Measurements from ENCODE around the gene PPARA.
A peak's percentile ranks its signal among the peaks of the same experiment; 100 is the strongest.

The PPARA gene

GRCh38 chr22:46219636-46220035 lies 69.3 kb downstream of the PPARA start:
- H3K4me3 ChIP-seq (ENCODE audit: low read length): peak overlapping the region; percentile 17; the same call in 1 of the 2 replicates
- peaks cover 25% of the 10 kb centered on the region for H3K4me1 ChIP-seq (ENCODE audit: low read length)
- H3K9me3 ChIP-seq (ENCODE audit: insufficient read depth, low read length): no peaks in the 10 kb centered on the region
- H3K4me2 ChIP-seq (ENCODE audit: low read length): peak overlapping the region; percentile 65
- no peak overlapping the region for H3K9ac ChIP-seq (ENCODE audit: low read length)
- H2AFZ ChIP-seq (ENCODE audit: low read depth, low read length): no peak overlapping the region
- TF ChIP-seq, protein P1, sequence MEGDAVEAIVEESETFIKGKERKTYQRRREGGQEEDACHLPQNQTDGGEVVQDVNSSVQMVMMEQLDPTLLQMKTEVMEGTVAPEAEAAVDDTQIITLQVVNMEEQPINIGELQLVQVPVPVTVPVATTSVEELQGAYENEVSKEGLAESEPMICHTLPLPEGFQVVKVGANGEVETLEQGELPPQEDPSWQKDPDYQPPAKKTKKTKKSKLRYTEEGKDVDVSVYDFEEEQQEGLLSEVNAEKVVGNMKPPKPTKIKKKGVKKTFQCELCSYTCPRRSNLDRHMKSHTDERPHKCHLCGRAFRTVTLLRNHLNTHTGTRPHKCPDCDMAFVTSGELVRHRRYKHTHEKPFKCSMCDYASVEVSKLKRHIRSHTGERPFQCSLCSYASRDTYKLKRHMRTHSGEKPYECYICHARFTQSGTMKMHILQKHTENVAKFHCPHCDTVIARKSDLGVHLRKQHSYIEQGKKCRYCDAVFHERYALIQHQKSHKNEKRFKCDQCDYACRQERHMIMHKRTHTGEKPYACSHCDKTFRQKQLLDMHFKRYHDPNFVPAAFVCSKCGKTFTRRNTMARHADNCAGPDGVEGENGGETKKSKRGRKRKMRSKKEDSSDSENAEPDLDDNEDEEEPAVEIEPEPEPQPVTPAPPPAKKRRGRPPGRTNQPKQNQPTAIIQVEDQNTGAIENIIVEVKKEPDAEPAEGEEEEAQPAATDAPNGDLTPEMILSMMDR (IDR thresholded peaks at IDR 0.05; ENCODE audit: low read depth, low read length): no peak
- no peak for TF ChIP-seq EZH2phosphoT487 (IDR thresholded peaks at IDR 0.05; ENCODE audit: low read depth)
- H4K20me1 ChIP-seq (ENCODE audit: insufficient read depth, low read length): no peaks in the 10 kb centered on the region
- no peaks in the 10 kb centered on the region for H3K27me3 ChIP-seq (ENCODE audit: low read depth, low read length)
- no peaks in the 10 kb centered on the region for H3K79me2 ChIP-seq (ENCODE audit: low read length)
- H3K27ac ChIP-seq (ENCODE audit: low read length): peak overlapping the region; percentile 83
- peaks cover 34% of the 10 kb centered on the region for H3K36me3 ChIP-seq (replicated peaks; ENCODE audit: low read depth, low read length)

DNA sequence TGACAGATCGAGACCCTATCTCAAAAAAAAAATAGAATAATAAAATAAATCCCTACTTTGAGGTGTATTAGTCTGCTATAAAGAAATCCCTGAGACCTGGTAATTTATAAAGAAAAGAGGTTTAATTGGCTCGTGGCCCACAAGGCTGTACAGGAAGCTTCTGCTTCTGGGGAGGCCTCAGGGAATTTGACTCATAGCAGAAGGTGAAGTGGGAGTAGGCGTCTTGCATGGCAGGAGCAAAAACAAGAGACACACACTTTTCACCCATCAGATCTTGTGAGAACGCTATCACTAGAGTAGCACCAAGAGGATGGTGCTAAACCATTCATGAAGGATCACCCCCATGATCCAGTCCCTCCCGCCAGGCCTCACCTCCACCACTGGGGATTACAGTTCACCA lies 70.6 kb downstream of the PPARA start:
- Histone ChIP-seq H3K9ac (ENCODE audit: low read length) (peak overlapping the region; percentile 37; the same call in 1 of the 2 replicates), H3K79me2 (ENCODE audit: low read length) (no peaks in the 10 kb centered on the region), H3K4me1 (ENCODE audit: low read length) (peaks cover 25% of the 10 kb centered on the region), H3K4me3 (ENCODE audit: low read length) (peak overlapping the region; percentile 38), H3K4me2 (ENCODE audit: low read length) (peak overlapping the region; percentile 65), H3K9me3 (ENCODE audit: insufficient read depth, low read length) (no peaks in the 10 kb centered on the region), H3K36me3 (replicated peaks; ENCODE audit: low read depth, low read length) (peaks cover 39% of the 10 kb centered on the region), H3K27me3 (ENCODE audit: low read depth, low read length) (no peaks in the 10 kb centered on the region), H4K20me1 (ENCODE audit: insufficient read depth, low read length) (no peaks in the 10 kb centered on the region), H3K27ac (ENCODE audit: low read length) (peak overlapping the region; percentile 83), H2AFZ (ENCODE audit: low read depth, low read length) (no peak overlapping the region)
- TF ChIP-seq, protein P1 (IDR thresholded peaks at IDR 0.05; ENCODE audit: low read depth, low read length): no peak
- no peak for TF ChIP-seq EZH2phosphoT487 (IDR thresholded peaks at IDR 0.05; ENCODE audit: low read depth)

DNA sequence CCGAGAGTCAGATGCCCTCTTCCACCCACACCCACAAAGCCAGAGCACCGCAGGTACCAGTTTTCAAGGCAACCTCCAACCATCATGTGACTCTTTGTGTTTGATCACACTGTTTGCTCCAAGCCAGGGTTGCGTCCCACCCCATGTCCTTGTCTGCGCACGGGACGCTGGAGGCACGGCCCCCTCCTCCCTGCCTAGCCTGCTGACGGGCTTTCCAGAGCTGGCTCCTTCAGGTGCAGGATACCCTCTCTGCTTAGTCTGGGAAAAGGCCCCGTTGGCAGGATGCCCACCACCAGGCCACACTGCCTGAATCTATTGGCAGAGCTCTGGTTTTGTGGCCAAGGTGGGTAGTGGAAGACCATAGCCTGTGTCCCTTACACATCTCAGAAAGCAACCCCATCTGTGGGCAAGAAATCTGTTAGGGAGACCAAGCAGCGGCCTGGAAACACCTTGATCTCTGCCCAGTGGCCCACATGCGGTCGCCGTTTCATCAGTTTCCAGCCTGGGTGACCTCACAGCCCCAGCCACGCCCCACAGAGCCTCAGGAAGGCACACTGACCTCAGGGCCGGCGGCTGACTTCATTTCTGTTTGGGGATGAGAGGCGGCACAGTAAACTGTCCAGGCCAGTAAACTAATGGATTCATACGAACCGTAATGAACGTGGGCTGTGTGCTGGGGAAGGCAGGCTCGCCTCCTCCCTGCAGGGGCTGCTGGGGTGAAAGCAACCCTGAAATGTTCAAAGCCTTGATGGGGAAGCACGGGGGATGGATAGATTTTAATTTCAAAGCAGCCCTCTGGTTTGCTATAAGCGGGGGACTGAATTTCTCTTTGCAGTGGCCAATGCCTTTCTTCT lies 73.9 kb downstream of the PPARA start:
- H4K20me1 ChIP-seq (ENCODE audit: insufficient read depth, low read length): no peaks in the 10 kb centered on the region
- no peaks in the 10 kb centered on the region for H3K9me3 ChIP-seq (ENCODE audit: insufficient read depth, low read length)
- H3K27me3 ChIP-seq (ENCODE audit: low read depth, low read length): no peaks in the 10 kb centered on the region
- no peak overlapping the region for H3K4me3 ChIP-seq (ENCODE audit: low read length)
- H3K27ac ChIP-seq (ENCODE audit: low read length): no peak overlapping the region
- H3K4me2 ChIP-seq (ENCODE audit: low read length): no peak overlapping the region
- no peak for TF ChIP-seq EZH2phosphoT487 (IDR thresholded peaks at IDR 0.05; ENCODE audit: low read depth)
- TF ChIP-seq, protein P1 (IDR thresholded peaks at IDR 0.05; ENCODE audit: low read depth, low read length): no peak
- no peak overlapping the region for H3K9ac ChIP-seq (ENCODE audit: low read length)
- H3K4me1 ChIP-seq (ENCODE audit: low read length): peaks cover 23% of the 10 kb centered on the region
- H3K36me3 ChIP-seq (replicated peaks; ENCODE audit: low read depth, low read length): peaks cover 31% of the 10 kb centered on the region
- H2AFZ ChIP-seq (ENCODE audit: low read depth, low read length): no peak overlapping the region
- no peaks in the 10 kb centered on the region for H3K79me2 ChIP-seq (ENCODE audit: low read length)

- no peaks in the 10 kb centered on the region for H4K20me1 ChIP-seq (ENCODE audit: insufficient read depth, low read length)
- no peak overlapping the region for H2AFZ ChIP-seq (ENCODE audit: low read depth, low read length)
- TF ChIP-seq, protein P1 (IDR thresholded peaks at IDR 0.05; ENCODE audit: low read depth, low read length): no peak
- TF ChIP-seq EZH2phosphoT487 (IDR thresholded peaks at IDR 0.05; ENCODE audit: low read depth): no peak
- H3K27ac ChIP-seq (ENCODE audit: low read length): no peak overlapping the region
- H3K79me2 ChIP-seq (ENCODE audit: low read length): no peaks in the 10 kb centered on the region
- no peak overlapping the region for H3K9ac ChIP-seq (ENCODE audit: low read length)
- H3K4me3 ChIP-seq (ENCODE audit: low read length): no peak overlapping the region
- no peaks in the 10 kb centered on the region for H3K27me3 ChIP-seq (ENCODE audit: low read depth, low read length)
- peaks cover 17% of the 10 kb centered on the region for H3K4me1 ChIP-seq (ENCODE audit: low read length)
- H3K9me3 ChIP-seq (ENCODE audit: insufficient read depth, low read length): no peaks in the 10 kb centered on the region
- H3K36me3 ChIP-seq (replicated peaks; ENCODE audit: low read depth, low read length): peaks cover 25% of the 10 kb centered on the region
- no peak overlapping the region for H3K4me2 ChIP-seq (ENCODE audit: low read length)
Observed at GRCh38 chr22:46224898-46225290, 74.6 kb downstream of the PPARA start.

Data from OCI-LY3 (cell line).